ENCODE results near the gene AKNA.

- TF ChIP-seq CTCF (IDR thresholded peaks at IDR 0.05) (no peak), EP300 (IDR thresholded peaks at IDR 0.05) (no peak)
Measured at GRCh38 chr9:114392749-114393112, 4.9 kb upstream of the AKNA start.
